GM12864 (cell line): Measurements from ENCODE around the gene THNSL1.

Experiments
- DNase-seq: peaks from one replicate; pipeline ENCODE4 v3.0.0-alpha.2; 2011; ENCODE audit warnings: low read depth
- H3K4me3 ChIP-seq: 2 replicates; pipeline ENCODE4 v1.5.1; 2011; ENCODE audit warnings: mild to moderate bottlenecking, low read depth, low read length, control low read depth
- TF ChIP-seq, protein P1 (sequence below): IDR thresholded peaks from 2 replicates; pipeline ENCODE4 v1.5.1; 2011; ENCODE audit warnings: low read depth, mild to moderate bottlenecking, moderate library complexity, low read length, control low read depth, inconsistent platforms; ENCODE audit errors: missing control alignments

Gene THNSL1

DNA sequence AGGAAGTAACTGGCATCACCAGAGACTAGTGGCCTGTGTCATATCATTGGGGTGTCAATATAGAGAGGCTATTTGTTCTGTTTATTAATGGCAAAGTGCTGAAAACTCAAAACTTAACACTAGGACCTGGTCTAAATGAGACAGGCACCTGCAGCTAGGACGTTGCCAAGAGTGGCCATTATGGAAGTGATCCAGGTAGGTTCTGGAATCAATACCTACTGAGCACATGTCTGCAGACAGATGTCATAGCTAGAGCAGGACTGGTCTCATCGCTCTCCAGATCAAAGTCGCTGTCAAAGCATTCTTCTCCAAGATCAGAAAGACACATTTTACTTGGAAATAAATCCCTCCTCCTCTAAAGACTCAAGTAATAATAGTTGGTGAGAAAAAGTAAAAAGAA is 40.3 kb downstream of the THNSL1 start:
- no peak for DNase-seq
- H3K4me3 ChIP-seq = no peak overlapping the region
- TF ChIP-seq, protein P1, sequence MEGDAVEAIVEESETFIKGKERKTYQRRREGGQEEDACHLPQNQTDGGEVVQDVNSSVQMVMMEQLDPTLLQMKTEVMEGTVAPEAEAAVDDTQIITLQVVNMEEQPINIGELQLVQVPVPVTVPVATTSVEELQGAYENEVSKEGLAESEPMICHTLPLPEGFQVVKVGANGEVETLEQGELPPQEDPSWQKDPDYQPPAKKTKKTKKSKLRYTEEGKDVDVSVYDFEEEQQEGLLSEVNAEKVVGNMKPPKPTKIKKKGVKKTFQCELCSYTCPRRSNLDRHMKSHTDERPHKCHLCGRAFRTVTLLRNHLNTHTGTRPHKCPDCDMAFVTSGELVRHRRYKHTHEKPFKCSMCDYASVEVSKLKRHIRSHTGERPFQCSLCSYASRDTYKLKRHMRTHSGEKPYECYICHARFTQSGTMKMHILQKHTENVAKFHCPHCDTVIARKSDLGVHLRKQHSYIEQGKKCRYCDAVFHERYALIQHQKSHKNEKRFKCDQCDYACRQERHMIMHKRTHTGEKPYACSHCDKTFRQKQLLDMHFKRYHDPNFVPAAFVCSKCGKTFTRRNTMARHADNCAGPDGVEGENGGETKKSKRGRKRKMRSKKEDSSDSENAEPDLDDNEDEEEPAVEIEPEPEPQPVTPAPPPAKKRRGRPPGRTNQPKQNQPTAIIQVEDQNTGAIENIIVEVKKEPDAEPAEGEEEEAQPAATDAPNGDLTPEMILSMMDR = no peak

DNA sequence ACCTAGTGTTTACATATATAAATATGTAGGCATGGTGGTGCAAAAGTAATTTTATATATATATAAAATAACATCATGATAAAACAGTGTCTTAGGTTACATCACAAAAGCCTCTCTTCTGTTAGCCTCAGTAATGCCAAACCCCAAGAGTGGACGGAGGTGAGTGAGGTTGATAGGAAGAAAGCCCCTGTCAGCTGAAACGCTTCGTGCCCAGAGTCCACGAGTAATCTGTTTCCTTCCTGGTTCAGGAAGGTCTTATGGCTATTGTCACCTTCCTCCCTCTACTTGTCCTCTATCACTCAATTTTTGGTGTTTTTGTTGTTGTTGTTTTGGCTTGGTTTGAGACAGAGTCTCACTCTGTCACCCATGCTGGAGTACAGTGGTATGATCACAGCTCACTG is 41.5 kb downstream of the THNSL1 start:
- DNase-seq = no peak
- no peak overlapping the region for H3K4me3 ChIP-seq
- TF ChIP-seq, protein P1 = no peak

DNA sequence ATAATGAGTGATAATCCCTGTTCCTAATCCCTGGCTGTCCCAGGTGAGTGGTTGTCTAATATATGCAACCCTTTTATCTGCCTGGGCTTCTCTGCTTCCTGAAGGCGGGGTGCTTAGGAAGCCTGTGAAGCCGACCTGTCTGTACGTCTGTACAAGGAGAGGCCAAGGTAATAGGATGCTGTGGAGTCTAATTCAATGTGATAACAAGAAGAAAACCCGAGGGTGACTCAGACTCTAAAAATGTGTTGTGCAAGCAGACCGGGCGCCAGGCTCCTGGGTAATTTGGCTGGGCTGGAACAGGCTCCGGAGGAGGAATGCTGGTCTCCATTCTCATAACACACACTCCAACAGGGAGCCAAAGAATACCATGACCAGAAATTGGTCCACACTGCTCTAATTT is 43.6 kb downstream of the THNSL1 start:
- no peak for DNase-seq
- no peak overlapping the region for H3K4me3 ChIP-seq
- TF ChIP-seq, protein P1 = no peak

DNA sequence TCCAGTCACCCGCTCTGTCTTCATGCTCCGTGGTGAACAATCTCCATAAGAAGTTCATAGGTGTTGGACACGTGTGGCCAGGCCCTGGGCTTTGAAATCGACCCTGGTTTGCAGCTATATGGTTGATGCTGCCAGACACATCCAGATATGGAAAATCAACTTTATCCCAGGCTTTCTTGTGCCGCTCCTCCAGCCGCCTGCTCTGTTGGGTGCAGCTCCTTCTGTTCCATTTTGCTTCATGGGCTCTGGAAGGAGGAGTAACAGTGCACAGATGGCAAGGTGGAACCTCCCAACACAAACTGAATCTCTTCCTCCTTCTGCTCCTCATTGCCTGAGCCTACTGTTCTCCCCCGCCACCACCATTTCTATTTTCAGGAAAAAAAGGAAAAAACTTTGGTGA is 44.7 kb downstream of the THNSL1 start:
- TF ChIP-seq, protein P1 = no peak
- DNase-seq = no peak
- H3K4me3 ChIP-seq = no peak overlapping the region

DNA sequence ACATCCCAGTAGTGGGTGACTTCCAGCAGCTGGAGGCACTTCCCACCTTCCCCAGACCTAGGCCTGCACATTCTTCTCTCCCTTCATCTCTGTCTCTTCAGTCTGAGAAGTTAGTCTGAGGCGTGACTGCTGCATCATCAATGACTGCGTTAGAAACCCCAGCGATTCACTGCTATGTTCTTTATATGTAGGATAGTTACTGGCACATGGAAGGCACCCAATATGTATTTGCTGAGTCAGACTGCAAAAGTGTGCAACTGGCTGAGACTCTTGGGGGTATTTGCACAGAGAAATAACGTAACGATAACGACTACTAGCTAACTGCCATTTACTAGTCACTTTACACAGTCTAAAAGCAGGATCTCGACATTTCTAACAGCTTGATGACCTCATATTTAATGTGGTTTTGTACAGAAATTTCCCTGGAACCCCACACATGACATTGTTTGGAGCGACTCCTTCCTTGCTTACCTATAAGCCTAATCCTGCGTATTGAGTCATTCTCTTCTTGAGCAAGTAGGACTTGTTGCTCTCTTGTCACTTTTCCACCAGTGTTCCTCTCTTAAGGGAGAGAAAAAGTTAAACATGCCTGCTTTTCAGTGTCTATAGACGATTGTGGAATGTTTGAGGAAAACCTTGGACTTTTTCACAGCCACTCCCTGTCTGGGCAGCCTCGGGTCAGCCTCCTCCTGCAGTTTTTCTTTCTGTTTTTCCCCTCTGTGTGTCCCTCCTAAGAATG is 45.5 kb downstream of the THNSL1 start:
- H3K4me3 ChIP-seq = no peak overlapping the region
- no peak for DNase-seq
- TF ChIP-seq, protein P1 = no peak

DNA sequence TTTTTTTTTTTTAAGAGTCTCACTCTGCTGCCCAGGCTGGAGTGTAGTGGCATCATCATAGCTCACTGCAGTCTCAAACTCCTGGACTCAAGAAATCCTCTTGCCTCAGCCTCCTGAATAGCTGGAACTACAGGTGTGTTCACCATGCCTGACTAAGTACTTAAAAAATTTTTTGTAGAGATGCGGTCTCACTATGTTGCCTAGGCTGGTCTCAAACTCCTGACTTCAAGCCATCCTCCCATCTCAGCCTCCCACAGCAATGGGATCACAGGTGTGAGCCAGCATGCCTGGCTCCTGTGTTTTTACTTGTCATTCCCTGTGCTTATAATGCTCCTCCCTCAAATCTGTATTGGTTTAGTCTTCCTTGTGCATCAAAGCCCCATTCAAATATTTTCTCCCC is 46.7 kb downstream of the THNSL1 start:
- TF ChIP-seq, protein P1 = no peak
- DNase-seq = no peak
- no peak overlapping the region for H3K4me3 ChIP-seq

DNA sequence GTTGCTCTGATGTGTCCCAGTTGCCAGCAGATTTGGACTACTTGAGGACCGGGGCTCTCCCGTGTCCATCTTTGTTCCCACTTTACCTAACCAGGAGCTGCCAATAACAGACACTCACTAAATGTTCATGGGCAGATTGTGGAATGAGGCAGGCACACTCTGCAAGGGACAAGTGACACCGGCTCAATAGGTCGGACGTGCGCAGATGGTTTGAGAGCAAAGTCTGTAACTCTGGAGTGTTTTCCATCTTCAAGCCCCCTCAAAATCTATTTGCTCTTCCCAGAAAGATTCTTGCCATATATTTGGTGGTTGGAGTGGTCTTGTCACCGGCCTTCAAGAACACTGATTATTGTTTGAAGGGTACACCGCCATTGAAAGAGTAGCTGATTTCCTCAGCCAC is 47.2 kb downstream of the THNSL1 start:
- no peak overlapping the region for H3K4me3 ChIP-seq
- TF ChIP-seq, protein P1 = no peak
- DNase-seq = no peak
